Trophoblast cell (in vitro differentiated cells and primary cell): ENCODE results near the gene ADAMTS15.

Experiments
- DNase-seq, 2 donors: peaks; one replicate each; pipeline ENCODE4 v3.0.0-alpha.2; 2016
- H2AFZ ChIP-seq: 2 replicates; pipeline ENCODE4 v1.6.1; 2013; ENCODE audit warnings: low read length, moderate library complexity, mild to moderate bottlenecking; ENCODE audit not compliant: insufficient read depth, poor library complexity
- H2AK5ac ChIP-seq: 2 replicates; pipeline ENCODE4 v1.6.1; 2013; ENCODE audit warnings: mild to moderate bottlenecking, low read length
- H2BK120ac ChIP-seq: 2 replicates; pipeline ENCODE4 v1.6.1; 2013; ENCODE audit warnings: low read length, mild to moderate bottlenecking, moderate library complexity; ENCODE audit not compliant: insufficient read depth, poor library complexity
- H2BK12ac ChIP-seq: 2 replicates; pipeline ENCODE4 v1.6.1; 2013; ENCODE audit warnings: mild to moderate bottlenecking, low read length, moderate library complexity
- H2BK5ac ChIP-seq: 2 replicates; pipeline ENCODE4 v1.6.1; 2013; ENCODE audit warnings: low read length, low read depth, moderate library complexity, mild to moderate bottlenecking; ENCODE audit not compliant: poor library complexity
- H3K14ac ChIP-seq: 2 replicates; pipeline ENCODE4 v1.6.1; 2013; ENCODE audit warnings: mild to moderate bottlenecking, low read length
- H3K18ac ChIP-seq: 2 replicates; pipeline ENCODE4 v1.6.1; 2013; ENCODE audit warnings: mild to moderate bottlenecking, low read length
- H3K23ac ChIP-seq: 2 replicates; pipeline ENCODE4 v1.6.1; 2013; ENCODE audit warnings: low read length
- H3K27ac ChIP-seq: 2 replicates; pipeline ENCODE4 v1.5.1; 2013; ENCODE audit warnings: low read depth, mild to moderate bottlenecking, inconsistent platforms, low read length, moderate library complexity
- H3K27me3 ChIP-seq: 2 replicates; pipeline ENCODE4 v1.6.1; 2013; ENCODE audit warnings: inconsistent platforms, mild to moderate bottlenecking, low read length, moderate library complexity; ENCODE audit not compliant: insufficient read depth
- H3K36me3 ChIP-seq, 2 experiments: 1 replicate in 1 of 2; 2 replicates in 1 of 2; pipeline ENCODE4 v1.6.1; 2013; ENCODE audit warnings: low read length in 2 of 2, mild to moderate bottlenecking in 2 of 2, moderate library complexity in 1 of 2; ENCODE audit not compliant: insufficient read depth in 2 of 2, control insufficient read depth in 1 of 2
- H3K4ac ChIP-seq: 2 replicates; pipeline ENCODE4 v1.6.1; 2013; ENCODE audit warnings: low read depth, mild to moderate bottlenecking, low read length, moderate library complexity
- H3K4me1 ChIP-seq, 2 experiments: 1 replicate in 1 of 2; 2 replicates in 1 of 2; pipeline ENCODE4 v1.6.1; 2013; ENCODE audit warnings: low read length in 2 of 2, mild to moderate bottlenecking in 2 of 2, moderate library complexity in 1 of 2; ENCODE audit not compliant: insufficient read depth in 2 of 2, control insufficient read depth in 1 of 2
- H3K4me2 ChIP-seq: 2 replicates; pipeline ENCODE4 v1.6.1; 2013; ENCODE audit warnings: inconsistent platforms, mild to moderate bottlenecking, low read length, moderate library complexity
- H3K4me3 ChIP-seq: 2 replicates; pipeline ENCODE4 v1.5.1; 2013; ENCODE audit warnings: mild to moderate bottlenecking, low read depth, low read length, inconsistent platforms
- H3K79me1 ChIP-seq: one replicate; pipeline ENCODE4 v1.6.1; 2013; ENCODE audit warnings: low read length
- H3K79me2 ChIP-seq: 2 replicates; pipeline ENCODE4 v1.6.1; 2013; ENCODE audit warnings: low read length, mild to moderate bottlenecking; ENCODE audit not compliant: control insufficient read depth, insufficient read depth, poor library complexity
- H3K9ac ChIP-seq: 2 replicates; pipeline ENCODE4 v1.6.1; 2013; ENCODE audit warnings: mild to moderate bottlenecking, low read length
- H3K9me3 ChIP-seq: 2 replicates; pipeline ENCODE4 v1.6.1; 2013; ENCODE audit warnings: low read depth, mild to moderate bottlenecking, control low read depth, inconsistent platforms, low read length; ENCODE audit not compliant: insufficient read depth
- H4K12ac ChIP-seq: 2 replicates; pipeline ENCODE4 v1.6.1; 2013; ENCODE audit warnings: low read depth, mild to moderate bottlenecking, low read length, moderate library complexity
- H4K8ac ChIP-seq: 2 replicates; pipeline ENCODE4 v1.6.1; 2013; ENCODE audit warnings: low read depth, mild to moderate bottlenecking, low read length, moderate library complexity
- H4K91ac ChIP-seq: one replicate; pipeline ENCODE4 v1.6.1; 2013; ENCODE audit warnings: low read depth, mild to moderate bottlenecking, low read length, moderate library complexity
- WGBS: extraction: QIAGEN DNeasy Blood & Tissue Kit; methylation state at CpG from one replicate; pipeline ENCODE4 v1.1.7; 2013; ENCODE audit warnings: missing lambda C conversion rate; ENCODE audit not compliant: insufficient read length, insufficient coverage; ENCODE audit errors: extremely low coverage; 5-methylcytosine and 5-hydroxymethylcytosine counted together

ADAMTS15 gene

DNA sequence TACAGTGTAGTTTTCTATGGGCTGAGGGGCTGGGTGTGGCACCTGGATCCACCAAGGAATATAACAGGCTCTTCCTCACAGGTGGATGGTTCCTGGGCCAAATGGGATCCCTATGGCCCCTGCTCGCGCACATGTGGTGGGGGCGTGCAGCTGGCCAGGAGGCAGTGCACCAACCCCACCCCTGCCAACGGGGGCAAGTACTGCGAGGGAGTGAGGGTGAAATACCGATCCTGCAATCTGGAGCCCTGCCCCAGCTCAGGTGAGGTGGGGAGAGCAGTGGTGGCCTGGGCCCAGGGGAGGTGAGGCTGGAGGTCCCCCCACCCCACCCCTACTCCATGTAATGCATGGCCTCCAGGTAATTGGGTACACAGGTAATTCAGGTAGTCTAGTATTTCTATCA is 20.7 kb downstream of the ADAMTS15 start:
- H3K14ac ChIP-seq = no peak overlapping the region
- H4K91ac ChIP-seq = no peak overlapping the region
- H3K4me3 ChIP-seq = no peak overlapping the region
- no peak overlapping the region for H3K23ac ChIP-seq
- no peak overlapping the region for H2BK5ac ChIP-seq
- H3K27ac ChIP-seq = no peak overlapping the region
- peaks cover 4% of the 10 kb centered on the region for H3K9me3 ChIP-seq
- no peak overlapping the region for H2BK120ac ChIP-seq
- no peak overlapping the region for H4K12ac ChIP-seq
- no peak overlapping the region for H2AFZ ChIP-seq
- H3K27me3 ChIP-seq = no peaks in the 10 kb centered on the region
- no peak overlapping the region for H3K4me2 ChIP-seq
- no peak overlapping the region for H4K8ac ChIP-seq
- H3K79me2 ChIP-seq = no peaks in the 10 kb centered on the region
- H3K4ac ChIP-seq = no peak overlapping the region
- H3K9ac ChIP-seq = no peak overlapping the region
- H3K18ac ChIP-seq = no peak overlapping the region
- H2AK5ac ChIP-seq = no peak overlapping the region
- H2BK12ac ChIP-seq = no peak overlapping the region
- H3K79me1 ChIP-seq = no peaks in the 10 kb centered on the region
- WGBS = no CpG with 5 or more reads among the region's 6 CpGs
- H3K4me1 ChIP-seq = no peaks in the 10 kb centered on the region
- no peaks in the 10 kb centered on the region for H3K36me3 ChIP-seq
- no peak for DNase-seq

DNA sequence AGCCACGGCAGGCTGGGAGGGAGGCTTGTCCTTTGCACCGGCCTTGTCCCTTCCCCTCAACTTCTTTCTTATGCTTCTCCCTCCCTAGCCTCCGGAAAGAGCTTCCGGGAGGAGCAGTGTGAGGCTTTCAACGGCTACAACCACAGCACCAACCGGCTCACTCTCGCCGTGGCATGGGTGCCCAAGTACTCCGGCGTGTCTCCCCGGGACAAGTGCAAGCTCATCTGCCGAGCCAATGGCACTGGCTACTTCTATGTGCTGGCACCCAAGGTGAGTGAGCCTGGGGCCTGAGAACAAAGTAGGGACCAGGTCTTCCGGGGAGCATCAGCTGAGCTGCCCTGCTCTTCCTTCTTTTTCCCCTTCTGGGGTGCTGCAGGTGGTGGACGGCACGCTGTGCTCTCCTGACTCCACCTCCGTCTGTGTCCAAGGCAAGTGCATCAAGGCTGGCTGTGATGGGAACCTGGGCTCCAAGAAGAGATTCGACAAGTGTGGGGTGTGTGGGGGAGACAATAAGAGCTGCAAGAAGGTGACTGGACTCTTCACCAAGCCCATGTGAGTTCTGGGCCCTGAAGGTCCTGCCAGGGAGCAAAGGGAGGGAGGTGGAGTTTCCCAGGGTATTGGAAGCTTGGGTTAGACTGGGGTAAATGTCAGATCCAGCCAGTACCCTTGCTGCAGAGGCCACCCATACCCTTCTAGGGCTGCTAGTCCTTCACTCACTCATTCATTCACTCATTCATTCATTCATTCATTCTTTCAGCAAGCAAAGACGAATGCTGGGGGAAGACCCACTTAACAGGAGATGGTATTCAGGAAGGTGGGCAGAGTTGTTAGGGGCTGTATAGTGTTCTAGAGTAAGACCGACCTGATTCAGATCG is 22.6 kb downstream of the ADAMTS15 start:
- Histone ChIP-seq H3K79me2 (no peaks in the 10 kb centered on the region), H3K4ac (no peak overlapping the region), H3K79me1 (no peaks in the 10 kb centered on the region), H3K18ac (no peak overlapping the region), H4K8ac (no peak overlapping the region), H2BK5ac (no peak overlapping the region), H3K23ac (no peak overlapping the region), H2AK5ac (no peak overlapping the region), H3K27ac (no peak overlapping the region), H2AFZ (no peak overlapping the region), H4K91ac (no peak overlapping the region), H3K4me1 (no peaks in the 10 kb centered on the region), H3K4me3 (no peak overlapping the region), H3K27me3 (no peaks in the 10 kb centered on the region), H3K14ac (no peak overlapping the region), H4K12ac (no peak overlapping the region), H2BK120ac (no peak overlapping the region), H3K4me2 (no peak overlapping the region), H3K36me3 (no peaks in the 10 kb centered on the region), H3K9ac (no peak overlapping the region), H3K9me3 (peaks cover 4% of the 10 kb centered on the region), H2BK12ac (no peak overlapping the region)
- DNase-seq = no peak
- no CpG with 5 or more reads among the region's 20 CpGs for WGBS

GRCh38 chr11:130471731-130472433 is 23.4 kb downstream of the ADAMTS15 start:
- H3K79me1 ChIP-seq = no peaks in the 10 kb centered on the region
- H3K9ac ChIP-seq = no peak overlapping the region
- DNase-seq = no peak
- H3K79me2 ChIP-seq = no peaks in the 10 kb centered on the region
- H2AK5ac ChIP-seq = no peak overlapping the region
- H4K91ac ChIP-seq = no peak overlapping the region
- no peak overlapping the region for H3K18ac ChIP-seq
- no peak overlapping the region for H4K12ac ChIP-seq
- WGBS = no CpG with 5 or more reads among the region's 11 CpGs
- peaks cover 4% of the 10 kb centered on the region for H3K9me3 ChIP-seq
- H3K4me1 ChIP-seq = peaks cover 0 to 2% of the 10 kb centered on the region in 2 experiments
- no peak overlapping the region for H3K4me2 ChIP-seq
- H3K14ac ChIP-seq = no peak overlapping the region
- no peak overlapping the region for H3K23ac ChIP-seq
- H3K4me3 ChIP-seq = no peak overlapping the region
- H2BK12ac ChIP-seq = no peak overlapping the region
- no peak overlapping the region for H3K27ac ChIP-seq
- no peak overlapping the region for H2BK5ac ChIP-seq
- no peak overlapping the region for H2AFZ ChIP-seq
- no peak overlapping the region for H2BK120ac ChIP-seq
- no peak overlapping the region for H3K4ac ChIP-seq
- H4K8ac ChIP-seq = no peak overlapping the region
- no peaks in the 10 kb centered on the region for H3K36me3 ChIP-seq
- H3K27me3 ChIP-seq = no peaks in the 10 kb centered on the region

GRCh38 chr11:130472434-130472961 is 24.1 kb downstream of the ADAMTS15 start:
- H3K79me1 ChIP-seq = no peaks in the 10 kb centered on the region
- H3K4me1 ChIP-seq = peaks cover 0 to 2% of the 10 kb centered on the region in 2 experiments
- no peaks in the 10 kb centered on the region for H3K27me3 ChIP-seq
- H3K9ac ChIP-seq = no peak overlapping the region
- H3K4ac ChIP-seq = no peak overlapping the region
- no peak for DNase-seq
- no peak overlapping the region for H2BK120ac ChIP-seq
- H2BK12ac ChIP-seq = no peak overlapping the region
- no CpG with 5 or more reads among the region's 7 CpGs for WGBS
- H2AK5ac ChIP-seq = no peak overlapping the region
- H3K4me3 ChIP-seq = no peak overlapping the region
- no peak overlapping the region for H3K4me2 ChIP-seq
- H2BK5ac ChIP-seq = no peak overlapping the region
- H3K27ac ChIP-seq = no peak overlapping the region
- no peaks in the 10 kb centered on the region for H3K79me2 ChIP-seq
- H3K14ac ChIP-seq = no peak overlapping the region
- H4K12ac ChIP-seq = no peak overlapping the region
- no peak overlapping the region for H3K18ac ChIP-seq
- no peak overlapping the region for H2AFZ ChIP-seq
- H3K36me3 ChIP-seq = no peaks in the 10 kb centered on the region
- H4K8ac ChIP-seq = no peak overlapping the region
- H3K23ac ChIP-seq = no peak overlapping the region
- no peak overlapping the region for H4K91ac ChIP-seq
- peaks cover 4% of the 10 kb centered on the region for H3K9me3 ChIP-seq
